HG03097 (cell line): ENCODE measurements around the gene RER1.

Experiments used
- ATAC-seq: cut with Tn5 transposase; IDR thresholded peaks from one replicate; pipeline ENCODE4 v1.9.1; 2021; ENCODE audit not compliant: unreplicated experiment, low FRiP score

The RER1 gene, protein sequence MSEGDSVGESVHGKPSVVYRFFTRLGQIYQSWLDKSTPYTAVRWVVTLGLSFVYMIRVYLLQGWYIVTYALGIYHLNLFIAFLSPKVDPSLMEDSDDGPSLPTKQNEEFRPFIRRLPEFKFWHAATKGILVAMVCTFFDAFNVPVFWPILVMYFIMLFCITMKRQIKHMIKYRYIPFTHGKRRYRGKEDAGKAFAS

DNA sequence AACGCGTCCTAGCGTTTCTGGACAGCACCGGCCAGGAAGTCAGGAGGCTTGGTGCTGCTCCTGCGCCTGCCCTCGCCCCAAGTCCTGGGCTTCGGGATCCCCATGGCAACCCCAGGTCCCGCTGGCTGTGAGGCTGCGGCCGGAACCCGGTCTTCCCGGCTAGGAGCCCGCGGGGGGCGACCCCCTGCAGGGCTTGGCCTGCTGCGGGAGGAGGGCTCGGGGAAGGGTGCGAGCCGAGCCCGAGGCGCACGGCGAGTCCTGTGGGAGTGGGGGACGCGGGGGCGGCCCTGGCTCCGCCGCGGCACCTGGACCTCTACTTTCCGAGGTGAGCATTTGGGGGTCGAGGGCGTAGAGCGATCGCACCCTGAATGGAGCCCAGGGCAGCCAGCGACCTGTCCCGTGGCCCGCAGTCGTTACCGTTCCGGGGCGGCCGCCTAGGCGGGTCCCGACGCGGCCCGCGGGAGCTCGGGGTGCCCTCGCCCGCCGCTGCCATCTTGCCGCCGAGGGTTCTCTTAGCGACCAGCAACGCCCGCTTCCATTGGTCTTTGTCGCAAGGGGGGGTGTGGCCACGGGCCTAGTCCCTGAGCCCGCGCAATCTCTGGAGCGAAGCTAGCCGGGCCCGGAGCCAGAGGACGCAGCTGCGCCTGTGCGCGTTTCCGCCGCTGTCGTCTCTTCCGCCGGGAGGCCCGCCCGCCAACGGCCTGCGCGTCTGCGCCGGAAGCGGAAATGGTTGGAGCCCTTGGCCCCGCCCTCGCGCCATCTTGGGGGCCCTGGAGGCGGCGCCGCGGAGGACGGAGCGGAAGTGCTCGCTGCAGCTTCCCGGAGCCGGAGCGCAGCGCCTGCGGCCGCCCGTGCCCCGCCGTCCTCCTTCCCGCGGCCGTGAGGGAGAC lies at the start of gene RER1, which contains the start of gene MORN1:
TSS of gene RER1 (plus strand) at position 801 of the 890 bp plus-strand sequence. CDS start 3,950 bp downstream, outside the sequence.
TSS of gene MORN1 (minus strand) at position 514 of the 890 bp plus-strand sequence. CDS start at position 493, 21 bp downstream.
- ATAC-seq = peak; percentile 92

GRCh38 chr1:2342384-2343022 lies 49.1 kb upstream of the RER1 start:
- no peak for ATAC-seq

DNA sequence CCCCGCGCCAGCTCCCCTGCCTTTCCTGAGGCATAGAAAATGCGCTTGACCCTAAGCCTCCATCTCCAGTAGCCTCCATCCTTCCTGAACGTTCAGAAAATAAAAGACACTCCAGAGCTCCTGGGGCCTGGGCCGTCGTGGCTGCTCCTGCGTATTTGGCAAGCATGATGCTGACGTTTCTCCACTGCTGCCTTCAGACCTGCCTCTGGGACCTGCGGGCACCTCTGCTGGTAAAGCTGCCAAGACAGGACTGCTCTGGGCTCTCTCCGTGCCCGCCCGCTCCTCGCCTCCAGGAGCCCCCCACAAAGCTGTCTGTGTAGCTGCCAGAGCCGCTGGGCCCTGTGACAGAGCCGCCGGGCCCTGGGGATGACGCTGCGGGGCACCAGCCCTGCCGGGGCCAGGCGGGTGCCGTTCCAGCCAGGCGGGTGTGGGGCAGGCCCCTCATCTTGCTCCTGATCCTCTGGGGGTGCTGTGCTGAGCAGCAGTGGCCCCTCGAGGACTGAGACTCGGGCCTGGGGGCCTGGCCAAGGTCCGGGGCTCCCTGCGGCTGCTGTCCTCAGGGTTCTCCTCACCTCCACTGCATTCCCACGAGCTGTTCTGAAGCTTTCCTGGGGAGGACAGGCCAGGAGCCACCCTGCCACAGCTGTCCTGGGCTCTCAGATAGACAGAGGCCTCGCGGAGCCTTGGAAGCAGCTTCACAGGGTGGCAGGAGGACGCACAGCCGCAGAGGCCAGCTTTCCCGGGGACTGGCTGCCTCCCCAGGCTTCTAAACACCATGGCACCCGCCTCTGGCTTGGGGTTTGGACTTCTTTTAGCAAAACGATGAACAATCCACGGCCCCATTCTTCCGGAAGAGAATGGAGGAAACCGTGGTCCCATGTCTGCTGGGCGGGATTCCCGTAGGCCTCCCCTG lies 48.4 kb upstream of the RER1 start:
- ATAC-seq = no peak

DNA sequence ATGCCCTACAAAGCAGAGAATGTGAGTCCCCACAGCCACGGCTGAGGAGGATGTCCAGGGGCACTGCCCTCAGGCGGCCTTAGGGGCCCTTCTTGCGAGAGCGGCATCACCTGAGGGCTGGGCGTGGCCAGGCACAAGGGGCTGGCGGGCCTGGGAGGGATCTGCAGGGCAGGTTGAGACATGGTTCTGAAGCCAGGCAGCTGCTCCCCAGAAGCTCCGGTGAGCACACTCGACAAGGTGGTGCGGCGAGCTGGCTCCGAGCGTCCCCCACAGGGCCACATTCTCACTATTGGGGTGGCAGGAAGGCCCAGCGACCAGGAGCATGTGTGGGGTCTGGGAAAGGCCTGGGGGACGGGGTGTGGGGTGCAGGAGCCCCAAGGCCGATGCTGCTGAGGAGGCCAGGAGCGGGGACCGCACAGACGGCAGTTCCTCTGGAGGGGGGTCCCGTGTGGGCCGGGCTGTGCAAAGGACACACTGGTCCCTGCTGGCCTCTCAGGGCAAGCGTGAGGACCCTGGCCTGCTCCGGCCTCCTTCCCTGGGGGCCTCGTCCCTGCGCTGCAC lies 47.4 kb upstream of the RER1 start:
- ATAC-seq = no peak

- ATAC-seq = no peak
These were observed 46.8 kb upstream of the RER1 start for GRCh38 chr1:2344744-2345296.

DNA sequence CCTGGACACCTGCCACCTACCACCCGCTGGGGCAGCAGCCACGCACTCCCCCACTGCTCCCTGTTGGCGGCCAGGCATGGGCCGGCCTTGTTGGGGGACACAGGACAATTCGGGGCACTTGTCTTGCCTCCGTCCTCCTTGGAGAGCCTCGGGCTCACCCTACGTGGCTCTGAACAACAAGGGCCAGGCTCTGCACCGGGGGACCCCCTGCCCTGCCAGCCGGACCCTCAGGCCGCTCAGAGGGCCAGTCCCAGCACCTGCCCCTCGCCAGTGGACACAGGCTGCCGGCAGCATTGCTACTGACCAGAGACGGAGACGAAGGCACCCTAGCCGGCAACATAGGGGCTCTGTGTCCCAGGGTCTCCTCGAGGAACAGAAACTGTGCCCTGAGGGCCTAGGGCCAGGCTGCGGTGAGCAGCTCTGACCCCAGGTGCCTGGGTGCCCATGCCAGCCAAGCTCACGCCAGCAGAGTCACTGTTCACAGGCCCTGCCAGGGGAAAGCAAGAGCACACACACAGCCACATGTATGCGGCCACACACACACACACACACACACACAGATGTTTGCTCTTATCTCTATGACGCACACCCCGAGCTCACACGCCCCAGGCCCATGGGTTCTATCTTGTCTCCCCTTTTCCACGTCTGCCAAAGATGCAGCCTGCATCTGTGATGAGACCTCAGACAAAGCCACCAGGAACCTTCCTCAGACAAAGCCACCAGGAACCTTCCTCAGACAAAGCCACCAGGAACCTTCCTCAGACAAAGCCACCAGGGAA lies 46.2 kb upstream of the RER1 start:
- ATAC-seq = no peak

DNA sequence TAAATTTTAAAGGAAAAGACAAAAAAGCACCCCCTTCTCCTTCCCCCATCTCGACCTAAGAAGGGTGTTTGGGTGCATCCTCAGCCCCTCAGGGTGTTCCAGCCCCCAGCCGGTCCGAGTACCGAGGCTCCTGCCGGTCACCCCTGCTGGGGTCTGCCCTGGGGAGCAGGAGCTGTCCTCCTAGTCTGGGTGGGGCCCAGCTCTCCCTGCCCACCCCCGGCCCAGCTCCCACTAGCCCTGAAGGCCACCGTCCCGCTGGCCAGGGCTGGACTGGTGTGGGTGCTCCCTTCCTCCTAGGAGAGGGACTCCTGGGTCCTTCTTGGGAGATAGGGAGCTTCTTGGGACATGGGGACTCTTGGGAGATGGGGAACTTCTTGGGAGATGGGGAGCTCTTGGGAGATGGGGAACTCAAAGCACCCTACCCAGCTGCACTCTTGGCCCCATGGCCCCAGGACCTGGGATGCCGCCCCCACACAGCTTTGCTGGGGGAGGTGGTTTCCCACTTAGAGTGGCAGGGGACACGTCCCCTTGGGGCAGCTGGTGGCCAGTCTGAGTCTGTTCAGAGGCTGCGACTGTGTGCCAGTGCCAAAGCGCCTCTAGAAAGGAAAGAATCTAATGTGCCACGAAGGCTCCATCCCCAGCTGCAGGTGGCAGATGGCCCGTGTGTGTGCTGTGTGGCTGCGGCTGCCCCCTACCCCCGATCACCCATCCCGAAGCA lies 44.8 kb upstream of the RER1 start:
- no peak for ATAC-seq

DNA sequence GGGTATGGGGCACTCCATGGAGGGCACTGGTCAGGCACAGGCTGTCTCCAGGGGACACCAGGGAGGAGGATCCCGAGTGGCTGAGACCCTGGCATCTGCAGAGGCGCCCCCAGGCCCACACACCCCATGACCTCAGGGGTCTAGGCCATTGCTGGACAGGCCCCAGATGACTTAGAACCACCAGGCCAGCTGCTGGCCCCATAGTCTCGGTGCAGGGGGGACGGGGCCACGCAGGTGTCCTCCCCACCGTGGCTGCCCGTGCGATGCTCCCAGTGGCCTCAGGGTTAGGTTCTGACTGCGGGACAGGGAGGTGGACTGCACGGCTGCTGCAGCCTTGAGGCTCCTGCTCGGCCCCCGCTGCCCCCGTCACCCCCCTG lies 44.2 kb upstream of the RER1 start:
- no peak for ATAC-seq

GRCh38 chr1:2347896-2348295 lies 43.7 kb upstream of the RER1 start:
- ATAC-seq = no peak

DNA sequence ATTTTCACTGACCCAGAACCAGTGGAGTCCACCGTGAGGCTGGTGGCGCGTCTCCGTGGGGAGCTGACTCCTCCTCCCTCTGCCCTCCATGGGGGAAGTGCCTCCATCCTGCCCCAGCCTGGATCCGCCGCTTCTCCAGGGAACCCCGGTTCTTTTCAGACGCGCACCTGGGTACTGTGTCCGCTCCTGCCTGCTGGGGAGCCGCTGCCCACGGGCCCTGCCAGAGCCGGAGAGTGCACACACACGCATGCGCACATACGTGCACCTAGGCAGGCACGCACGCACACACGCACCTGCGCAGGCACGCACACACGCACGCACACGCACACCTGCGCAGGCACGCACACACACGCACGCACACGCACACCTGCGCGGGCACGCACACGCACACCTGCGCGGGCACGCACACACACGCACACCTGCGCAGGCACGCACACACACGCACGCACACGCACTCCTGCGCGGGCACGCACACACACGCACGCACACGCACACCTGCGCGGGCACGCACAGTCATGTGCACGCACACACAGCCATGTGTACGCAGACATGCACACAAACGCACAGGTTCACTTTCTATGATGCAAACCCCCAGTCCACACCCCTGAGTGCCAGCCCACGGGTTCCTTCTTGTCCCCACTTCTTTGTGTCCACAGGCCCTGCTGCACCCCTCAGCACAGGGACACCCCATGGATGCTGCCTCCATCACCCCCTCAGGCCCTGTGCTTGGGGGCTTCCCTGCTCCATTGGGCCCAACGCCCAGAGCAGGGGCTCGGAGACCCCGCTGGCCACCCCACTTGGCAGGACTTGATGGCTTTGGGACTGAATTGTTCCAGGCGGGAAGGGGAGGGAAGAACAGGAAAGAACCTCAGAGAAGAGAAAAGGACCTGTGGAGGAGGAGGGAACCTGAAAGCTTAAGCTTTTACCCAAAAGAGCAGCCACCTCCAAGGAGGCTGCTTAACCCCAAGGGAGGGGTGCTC lies 43.0 kb upstream of the RER1 start:
- ATAC-seq = no peak

- ATAC-seq = no peak
These were observed 41.8 kb upstream of the RER1 start for GRCh38 chr1:2349806-2350205.

DNA sequence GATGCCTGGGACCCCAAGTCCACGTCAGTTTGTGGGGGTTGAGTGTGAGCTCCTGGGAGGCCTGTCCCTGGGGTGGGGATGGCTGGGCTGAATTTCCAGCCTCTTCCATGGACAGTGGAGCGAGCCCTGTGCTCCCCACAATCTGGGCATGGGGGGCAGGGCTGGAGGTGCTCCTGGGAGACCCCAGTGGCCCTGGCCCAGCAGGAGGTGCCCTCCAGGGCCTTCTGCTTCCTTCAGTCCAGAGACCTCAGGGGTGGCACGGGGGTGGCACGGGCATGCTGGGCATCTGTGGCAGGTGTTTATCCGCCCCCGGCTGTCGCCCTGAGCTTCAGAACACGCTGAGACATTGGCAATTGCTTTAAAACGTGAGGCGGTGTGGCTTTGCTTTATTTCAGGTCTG lies 41.1 kb upstream of the RER1 start:
- no peak for ATAC-seq

DNA sequence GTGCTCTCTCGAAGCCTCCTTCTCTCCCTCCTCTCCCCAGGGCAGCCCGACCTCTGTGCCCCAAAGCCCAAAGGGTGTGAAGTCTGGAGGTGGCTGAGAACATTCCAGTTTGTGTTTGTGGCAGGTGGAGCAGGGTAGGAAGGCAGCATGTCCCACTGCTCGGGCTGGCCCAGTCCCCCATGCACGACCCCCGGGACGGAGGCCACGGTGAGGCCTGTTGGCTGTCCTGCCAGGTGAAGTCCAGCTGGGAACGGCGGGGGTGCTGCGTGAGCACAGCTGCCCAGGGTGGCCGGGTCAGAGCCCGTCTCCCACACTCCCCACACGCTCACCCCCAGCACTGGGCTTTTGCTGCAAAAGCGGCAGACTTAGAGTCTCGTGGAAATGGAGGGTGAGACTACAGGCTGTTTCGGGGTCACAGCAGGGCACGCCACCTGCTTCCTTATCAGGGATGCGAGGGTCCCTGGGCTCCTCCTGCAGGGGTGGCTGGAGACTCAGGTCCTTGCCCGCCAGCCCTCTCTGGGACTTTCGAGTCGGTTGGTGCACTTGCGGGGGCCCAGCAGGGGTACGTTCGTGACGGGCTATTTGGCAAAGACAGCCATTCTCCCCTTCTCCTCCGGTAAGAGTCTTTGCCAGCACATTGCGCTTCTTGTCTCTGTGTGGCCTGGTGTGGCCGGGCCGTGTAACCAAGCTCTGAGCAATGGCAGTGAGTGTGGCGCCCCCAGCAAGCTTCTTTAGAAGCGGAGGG lies 40.6 kb upstream of the RER1 start:
- no peak for ATAC-seq

DNA sequence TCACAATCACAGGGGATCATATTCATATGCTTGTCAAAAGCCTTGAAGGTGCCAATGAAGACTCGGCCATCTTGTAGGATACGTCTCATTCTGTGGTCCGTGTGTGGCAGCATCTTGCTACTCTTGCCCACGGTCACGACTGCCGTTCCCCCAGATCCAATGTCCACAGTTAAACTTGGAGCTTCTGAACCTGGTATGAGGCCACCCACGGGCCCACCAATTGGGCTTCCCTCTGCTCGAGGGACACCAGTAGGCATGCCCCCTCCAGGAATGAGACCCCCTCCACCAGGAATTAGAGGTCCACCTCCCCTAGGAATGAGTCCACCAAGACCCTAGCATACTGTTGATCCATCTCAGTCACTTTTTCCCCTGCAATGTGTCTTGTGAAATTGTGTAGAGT lies 39.9 kb upstream of the RER1 start:
- ATAC-seq = no peak

DNA sequence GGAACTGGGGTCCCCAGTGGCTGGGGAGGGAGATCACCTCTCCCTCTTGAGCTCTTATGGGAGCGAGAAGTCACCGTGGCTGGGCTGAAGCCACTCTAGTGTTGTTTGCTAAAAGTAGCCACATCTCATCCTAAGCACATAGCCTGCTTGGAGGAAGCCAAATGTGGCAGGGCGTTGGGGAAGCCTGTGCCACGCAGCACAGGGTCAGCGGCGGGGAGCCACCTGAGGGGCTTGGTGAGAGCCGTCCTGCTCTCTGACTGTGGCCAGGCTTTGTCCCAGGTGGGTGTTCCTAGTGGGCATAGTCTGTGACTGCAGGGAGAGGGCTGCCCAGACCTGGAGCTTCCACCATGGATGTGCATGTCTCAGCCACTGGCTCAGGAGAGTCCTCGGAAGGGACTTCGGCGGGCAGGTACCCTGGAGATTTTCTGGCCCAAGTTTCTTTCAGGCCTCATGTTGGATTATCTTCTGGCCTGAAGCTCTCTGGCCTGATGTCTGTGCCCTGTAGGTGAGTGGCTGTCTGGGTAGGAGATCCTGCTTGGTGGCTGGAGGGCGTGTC lies 39.2 kb upstream of the RER1 start:
- no peak for ATAC-seq

GRCh38 chr1:2352897-2353550 lies 38.6 kb upstream of the RER1 start:
- ATAC-seq = no peak
